ENCODE data around the gene FBXL16. TPM values are rescaled to one million over a fixed set of nuclear protein-coding genes. Genes with fewer than 3 reads are reported as not detected.
A peak's percentile ranks its signal among the peaks of the same experiment; 100 is the strongest.

FBXL16 gene
- total and polyA plus RNA-seq, 2 of the 13 experiments (the other 11 are each of a cell fraction or from before 2014, with no cell fraction given): 0.22 to 2.0 TPM

DNA sequence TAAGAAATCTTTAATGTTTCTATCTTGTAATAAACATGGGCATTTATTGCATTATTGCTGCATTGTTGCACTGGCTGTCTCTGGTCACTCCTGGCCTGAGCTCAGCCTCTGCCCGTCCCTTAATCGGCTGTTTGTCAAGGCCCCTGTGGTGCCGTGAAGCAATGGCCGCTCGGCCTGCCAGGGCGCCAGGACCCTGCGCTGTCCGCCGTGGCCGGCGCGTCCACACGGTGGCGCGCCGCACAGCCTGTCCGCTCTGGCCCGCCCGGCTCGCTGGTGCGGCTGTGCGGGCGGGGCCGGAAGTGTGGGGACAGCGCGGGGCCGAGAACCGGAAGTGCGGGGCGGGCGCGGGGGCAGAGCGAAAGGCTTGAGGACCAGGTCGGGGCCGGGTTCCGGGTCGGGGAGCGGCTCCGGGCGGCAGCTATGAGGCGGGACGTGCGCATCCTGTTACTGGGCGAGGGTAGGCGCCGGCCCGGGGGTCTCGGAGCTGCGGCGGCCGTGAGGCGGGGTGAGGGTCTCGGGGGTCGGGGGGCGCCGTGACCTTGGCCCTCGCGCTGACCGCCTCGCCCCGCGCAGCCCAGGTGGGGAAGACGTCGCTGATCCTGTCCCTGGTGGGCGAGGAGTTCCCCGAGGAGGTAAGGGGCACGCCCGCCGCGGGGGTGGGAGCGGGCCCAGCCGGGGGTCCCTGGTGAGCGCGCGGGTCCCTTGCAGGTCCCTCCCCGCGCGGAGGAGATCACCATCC, 37.7 kb downstream of the FBXL16 start, which contains the start of gene RHOT2 (continued):
- TF ChIP-seq, protein P1, sequence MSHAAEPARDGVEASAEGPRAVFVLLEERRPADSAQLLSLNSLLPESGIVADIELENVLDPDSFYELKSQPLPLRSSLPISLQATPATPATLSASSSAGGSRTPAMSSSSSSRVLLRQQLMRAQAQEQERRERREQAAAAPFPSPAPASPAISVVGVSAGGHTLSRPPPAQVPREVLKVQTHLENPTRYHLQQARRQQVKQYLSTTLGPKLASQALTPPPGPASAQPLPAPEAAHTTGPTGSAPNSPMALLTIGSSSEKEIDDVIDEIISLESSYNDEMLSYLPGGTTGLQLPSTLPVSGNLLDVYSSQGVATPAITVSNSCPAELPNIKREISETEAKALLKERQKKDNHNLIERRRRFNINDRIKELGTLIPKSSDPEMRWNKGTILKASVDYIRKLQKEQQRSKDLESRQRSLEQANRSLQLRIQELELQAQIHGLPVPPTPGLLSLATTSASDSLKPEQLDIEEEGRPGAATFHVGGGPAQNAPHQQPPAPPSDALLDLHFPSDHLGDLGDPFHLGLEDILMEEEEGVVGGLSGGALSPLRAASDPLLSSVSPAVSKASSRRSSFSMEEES (CRISPR knock-in tag; IDR thresholded peaks at IDR 0.05): peak; percentile 62; the same call in 1 of the 2 replicates
- TF ChIP-seq ZKSCAN5 (CRISPR knock-in tag; IDR thresholded peaks at IDR 0.05) (no peak), YEATS2 (CRISPR knock-in tag; IDR thresholded peaks at IDR 0.05; ENCODE audit: borderline replicate concordance) (peak; percentile 66), KMT2A (CRISPR knock-in tag; IDR thresholded peaks at IDR 0.05) (peak; percentile 53; the same call in 1 of the 2 replicates), SALL1 (CRISPR knock-in tag; IDR thresholded peaks at IDR 0.05) (peak; percentile 92), RFX3 (CRISPR knock-in tag; IDR thresholded peaks at IDR 0.05) (no peak), PAX8 (CRISPR knock-in tag; IDR thresholded peaks at IDR 0.05; ENCODE audit: borderline replicate concordance) (no peak), ESRRA (CRISPR knock-in tag; IDR thresholded peaks at IDR 0.05; ENCODE audit: low read depth) (peak; percentile 62; the same call in 1 of the 2 replicates), MTF1 (CRISPR knock-in tag; IDR thresholded peaks at IDR 0.05) (0 out of 2 replicates have a peak, but pooled peaks have one; percentile 80), RBM39 (IDR thresholded peaks at IDR 0.05; ENCODE audit: low read depth, low read length, poor library complexity, severe bottlenecking) (peak; percentile 10), CCAR2 (optimal IDR thresholded peaks at IDR 0.05; ENCODE audit: low read depth, low read length) (no peak), XBP1 (CRISPR knock-in tag; IDR thresholded peaks at IDR 0.05) (no peak), ZNF724P (CRISPR knock-in tag; IDR thresholded peaks at IDR 0.05; ENCODE audit: borderline replicate concordance) (peak; percentile 75; the same call in 1 of the 2 replicates), HMGA1 (CRISPR knock-in tag; conservative IDR thresholded peaks at IDR 0.05) (no peak), ARNT (IDR thresholded peaks at IDR 0.05) (no peak), ZNF747 (CRISPR knock-in tag; IDR thresholded peaks at IDR 0.05; ENCODE audit: borderline replicate concordance) (peak; percentile 24; the same call in 1 of the 2 replicates), PAF1 (CRISPR knock-in tag; IDR thresholded peaks at IDR 0.05) (no peak)
- TF ChIP-seq, protein P2, sequence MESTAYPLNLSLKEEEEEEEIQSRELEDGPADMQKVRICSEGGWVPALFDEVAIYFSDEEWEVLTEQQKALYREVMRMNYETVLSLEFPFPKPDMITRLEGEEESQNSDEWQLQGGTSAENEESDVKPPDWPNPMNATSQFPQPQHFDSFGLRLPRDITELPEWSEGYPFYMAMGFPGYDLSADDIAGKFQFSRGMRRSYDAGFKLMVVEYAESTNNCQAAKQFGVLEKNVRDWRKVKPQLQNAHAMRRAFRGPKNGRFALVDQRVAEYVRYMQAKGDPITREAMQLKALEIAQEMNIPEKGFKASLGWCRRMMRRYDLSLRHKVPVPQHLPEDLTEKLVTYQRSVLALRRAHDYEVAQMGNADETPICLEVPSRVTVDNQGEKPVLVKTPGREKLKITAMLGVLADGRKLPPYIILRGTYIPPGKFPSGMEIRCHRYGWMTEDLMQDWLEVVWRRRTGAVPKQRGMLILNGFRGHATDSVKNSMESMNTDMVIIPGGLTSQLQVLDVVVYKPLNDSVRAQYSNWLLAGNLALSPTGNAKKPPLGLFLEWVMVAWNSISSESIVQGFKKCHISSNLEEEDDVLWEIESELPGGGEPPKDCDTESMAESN (CRISPR knock-in tag; conservative IDR thresholded peaks at IDR 0.05): peak; percentile 97
- TF ChIP-seq, protein P3, sequence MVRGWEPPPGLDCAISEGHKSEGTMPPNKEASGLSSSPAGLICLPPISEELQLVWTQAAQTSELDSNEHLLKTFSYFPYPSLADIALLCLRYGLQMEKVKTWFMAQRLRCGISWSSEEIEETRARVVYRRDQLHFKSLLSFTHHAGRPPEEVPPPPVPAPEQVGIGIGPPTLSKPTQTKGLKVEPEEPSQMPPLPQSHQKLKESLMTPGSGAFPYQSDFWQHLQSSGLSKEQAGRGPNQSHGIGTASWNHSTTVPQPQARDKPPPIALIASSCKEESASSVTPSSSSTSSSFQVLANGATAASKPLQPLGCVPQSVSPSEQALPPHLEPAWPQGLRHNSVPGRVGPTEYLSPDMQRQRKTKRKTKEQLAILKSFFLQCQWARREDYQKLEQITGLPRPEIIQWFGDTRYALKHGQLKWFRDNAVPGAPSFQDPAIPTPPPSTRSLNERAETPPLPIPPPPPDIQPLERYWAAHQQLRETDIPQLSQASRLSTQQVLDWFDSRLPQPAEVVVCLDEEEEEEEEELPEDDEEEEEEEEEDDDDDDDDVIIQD (CRISPR knock-in tag; IDR thresholded peaks at IDR 0.05; ENCODE audit: low read depth): peak; percentile 75; the same call in 1 of the 2 replicates
- TF ChIP-seq, protein P4, sequence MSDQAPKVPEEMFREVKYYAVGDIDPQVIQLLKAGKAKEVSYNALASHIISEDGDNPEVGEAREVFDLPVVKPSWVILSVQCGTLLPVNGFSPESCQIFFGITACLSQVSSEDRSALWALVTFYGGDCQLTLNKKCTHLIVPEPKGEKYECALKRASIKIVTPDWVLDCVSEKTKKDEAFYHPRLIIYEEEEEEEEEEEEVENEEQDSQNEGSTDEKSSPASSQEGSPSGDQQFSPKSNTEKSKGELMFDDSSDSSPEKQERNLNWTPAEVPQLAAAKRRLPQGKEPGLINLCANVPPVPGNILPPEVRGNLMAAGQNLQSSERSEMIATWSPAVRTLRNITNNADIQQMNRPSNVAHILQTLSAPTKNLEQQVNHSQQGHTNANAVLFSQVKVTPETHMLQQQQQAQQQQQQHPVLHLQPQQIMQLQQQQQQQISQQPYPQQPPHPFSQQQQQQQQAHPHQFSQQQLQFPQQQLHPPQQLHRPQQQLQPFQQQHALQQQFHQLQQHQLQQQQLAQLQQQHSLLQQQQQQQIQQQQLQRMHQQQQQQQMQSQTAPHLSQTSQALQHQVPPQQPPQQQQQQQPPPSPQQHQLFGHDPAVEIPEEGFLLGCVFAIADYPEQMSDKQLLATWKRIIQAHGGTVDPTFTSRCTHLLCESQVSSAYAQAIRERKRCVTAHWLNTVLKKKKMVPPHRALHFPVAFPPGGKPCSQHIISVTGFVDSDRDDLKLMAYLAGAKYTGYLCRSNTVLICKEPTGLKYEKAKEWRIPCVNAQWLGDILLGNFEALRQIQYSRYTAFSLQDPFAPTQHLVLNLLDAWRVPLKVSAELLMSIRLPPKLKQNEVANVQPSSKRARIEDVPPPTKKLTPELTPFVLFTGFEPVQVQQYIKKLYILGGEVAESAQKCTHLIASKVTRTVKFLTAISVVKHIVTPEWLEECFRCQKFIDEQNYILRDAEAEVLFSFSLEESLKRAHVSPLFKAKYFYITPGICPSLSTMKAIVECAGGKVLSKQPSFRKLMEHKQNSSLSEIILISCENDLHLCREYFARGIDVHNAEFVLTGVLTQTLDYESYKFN (CRISPR knock-in tag; conservative IDR thresholded peaks at IDR 0.05): peak; percentile 51
